OCI-LY3 (cell line): ENCODE data around the gene SAP30L.

ENCODE experiments used
- H2AFZ ChIP-seq: fragments of 200-600, 300-600 bp; shearing (Covaris generic); 2 replicates; pipeline ENCODE4 v1.6.0; 2014; ENCODE audit warnings: antibody characterized with exemption, low read depth, low read length
- H3K27ac ChIP-seq: fragments of 200-600, 300-600 bp; sonication (generic); 2 replicates; pipeline ENCODE4 v1.5.1; 2014; ENCODE audit warnings: mild to moderate bottlenecking, low read length, moderate library complexity, mixed read lengths
- H3K27me3 ChIP-seq: fragments of 200-600, 300-600 bp; sonication (generic); 2 replicates; pipeline ENCODE4 v1.6.1; 2014; ENCODE audit warnings: low read depth, low read length, mixed read lengths
- H3K36me3 ChIP-seq: fragments of 200-600, 300-600 bp; sonication (generic); replicated peaks from 2 replicates; pipeline ENCODE3; 2014; ENCODE audit warnings: low read depth, low read length, mixed read lengths
- H3K4me1 ChIP-seq: fragments of 300-600, 200-600 bp; sonication (generic); 2 replicates; pipeline ENCODE4 v1.6.1; 2014; ENCODE audit warnings: low read length, mixed read lengths
- H3K4me2 ChIP-seq: fragments of 200-600, 300-600 bp; sonication (generic); 2 replicates; pipeline ENCODE4 v1.6.1; 2014; ENCODE audit warnings: low read length, mixed read lengths
- H3K4me3 ChIP-seq: fragments of 300-600, 200-600 bp; sonication (generic); 2 replicates; pipeline ENCODE4 v1.5.1; 2014; ENCODE audit warnings: antibody characterized with exemption, mild to moderate bottlenecking, low read length, moderate library complexity
- H3K79me2 ChIP-seq: fragments of 300-600, 200-600 bp; shearing (Covaris generic); 2 replicates; pipeline ENCODE4 v1.6.1; 2014; ENCODE audit warnings: mild to moderate bottlenecking, low read length, mixed read lengths
- H3K9ac ChIP-seq: fragments of 300-600, 200-600 bp; shearing (Covaris generic); 2 replicates; pipeline ENCODE4 v1.6.0; 2014; ENCODE audit warnings: mild to moderate bottlenecking, low read length, moderate library complexity
- H3K9me3 ChIP-seq: fragments of 200-600, 300-600 bp; shearing (Covaris generic); 2 replicates; pipeline ENCODE4 v1.6.1; 2014; ENCODE audit warnings: low read length, mixed read lengths; ENCODE audit not compliant: insufficient read depth
- H4K20me1 ChIP-seq: fragments of 200-600, 300-600 bp; sonication (generic); 2 replicates; pipeline ENCODE4 v1.6.1; 2016; ENCODE audit warnings: low read length, mixed read lengths; ENCODE audit not compliant: insufficient read depth
- CTCF ChIP-seq: fragments of 200-600, 300-600 bp; sonication (generic); IDR thresholded peaks from 2 replicates; pipeline ENCODE4 v1.5.1; 2014; ENCODE audit warnings: antibody characterized with exemption, low read length, low read depth
- EZH2phosphoT487 ChIP-seq: fragments of 200-600 bp; shearing (Covaris generic); IDR thresholded peaks from 2 replicates; pipeline ENCODE4 v1.6.1; 2018; ENCODE audit warnings: antibody characterized with exemption, mixed run types, low read depth

SAP30L gene

GRCh38 chr5:154401355-154401754, 44.4 kb upstream of the SAP30L start:
- Histone ChIP-seq H3K4me1 (peaks cover 4% of the 10 kb centered on the region), H3K79me2 (no peaks in the 10 kb centered on the region), H3K27ac (no peak overlapping the region), H3K4me3 (no peak overlapping the region), H3K27me3 (no peaks in the 10 kb centered on the region), H3K36me3 (no peaks in the 10 kb centered on the region), H2AFZ (no peak overlapping the region), H3K9ac (no peak overlapping the region), H3K9me3 (no peaks in the 10 kb centered on the region), H4K20me1 (no peaks in the 10 kb centered on the region), H3K4me2 (no peak overlapping the region)
- TF ChIP-seq CTCF (no peak), EZH2phosphoT487 (no peak)

- no peaks in the 10 kb centered on the region for H4K20me1 ChIP-seq
These were observed 43.9 kb upstream of the SAP30L start for GRCh38 chr5:154401931-154402330.

GRCh38 chr5:154402611-154403010, 43.2 kb upstream of the SAP30L start:
- H3K27ac ChIP-seq = no peak overlapping the region
- H3K4me2 ChIP-seq = no peak overlapping the region
- TF ChIP-seq EZH2phosphoT487 (no peak), CTCF (no peak)
- H3K9ac ChIP-seq = no peak overlapping the region
- no peaks in the 10 kb centered on the region for H4K20me1 ChIP-seq
- no peaks in the 10 kb centered on the region for H3K9me3 ChIP-seq
- H3K79me2 ChIP-seq = no peaks in the 10 kb centered on the region
- no peak overlapping the region for H3K4me3 ChIP-seq
- no peaks in the 10 kb centered on the region for H3K4me1 ChIP-seq
- no peak overlapping the region for H2AFZ ChIP-seq
- H3K27me3 ChIP-seq = no peaks in the 10 kb centered on the region
- H3K36me3 ChIP-seq = no peaks in the 10 kb centered on the region

More at GRCh38 chr5:154401931-154402330, 43.9 kb upstream of the SAP30L start:
- Histone ChIP-seq H3K4me2 (no peak overlapping the region), H3K36me3 (no peaks in the 10 kb centered on the region), H3K4me3 (no peak overlapping the region), H3K9ac (no peak overlapping the region), H3K9me3 (no peaks in the 10 kb centered on the region), H3K79me2 (no peaks in the 10 kb centered on the region), H2AFZ (no peak overlapping the region), H3K27me3 (no peaks in the 10 kb centered on the region), H3K27ac (no peak overlapping the region), H3K4me1 (no peaks in the 10 kb centered on the region)
- TF ChIP-seq CTCF = no peak
- TF ChIP-seq EZH2phosphoT487 = no peak

DNA sequence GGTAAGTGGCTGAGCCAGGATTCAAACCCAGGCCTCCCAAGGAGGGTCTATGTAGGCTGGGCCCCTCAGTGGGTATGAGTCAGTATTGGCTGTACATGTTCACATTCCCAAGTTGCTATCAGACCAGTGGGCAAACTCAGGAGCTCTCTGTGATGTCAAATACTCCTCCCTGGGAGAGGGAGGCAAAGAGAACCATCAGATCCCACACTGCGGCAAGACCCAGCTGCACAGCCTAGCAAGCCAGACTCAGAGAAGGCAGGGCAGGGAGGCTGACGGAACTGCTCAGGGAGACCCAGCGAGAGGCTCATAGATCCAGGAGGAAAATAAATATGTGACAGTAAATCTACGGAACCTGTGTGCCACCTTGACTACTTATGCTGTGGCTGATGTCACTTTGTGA, 42.6 kb upstream of the SAP30L start:
- H3K4me1 ChIP-seq = no peaks in the 10 kb centered on the region
- no peaks in the 10 kb centered on the region for H3K79me2 ChIP-seq
- no peaks in the 10 kb centered on the region for H3K27me3 ChIP-seq
- no peak overlapping the region for H3K4me3 ChIP-seq
- no peak overlapping the region for H3K27ac ChIP-seq
- H4K20me1 ChIP-seq = no peaks in the 10 kb centered on the region
- no peak overlapping the region for H2AFZ ChIP-seq
- H3K9me3 ChIP-seq = no peaks in the 10 kb centered on the region
- TF ChIP-seq EZH2phosphoT487 = no peak
- H3K9ac ChIP-seq = no peak overlapping the region
- no peaks in the 10 kb centered on the region for H3K36me3 ChIP-seq
- no peak overlapping the region for H3K4me2 ChIP-seq
